HEK293 (cell line): Measurements from ENCODE around the gene SARS1.
A peak's percentile ranks its signal among the peaks of the same experiment; 100 is the strongest.

Experiments
- CTCF ChIA-PET: fragments of 350-600 bp; formaldehyde crosslinking; extraction: SDS; loops from one replicate; lab custom pipeline; 2021; ENCODE audit warnings: antibody characterized with exemption; lab: Yijun Ruan, JAX
- POLR2A ChIA-PET: fragments of 300-600 bp; formaldehyde crosslinking; extraction: SDS; loops from one replicate; lab custom pipeline; 2020; ENCODE audit warnings: antibody characterized with exemption, inconsistent platforms; lab: Yijun Ruan, JAX
- H3K27ac ChIP-seq: fragments of 200-500 bp; sonication (Bioruptor generic); 2 replicates; pipeline ENCODE4 v1.5.1; 2014; ENCODE audit warnings: low read depth, low read length, control low read depth, inconsistent platforms; ENCODE audit errors: extremely low read depth
- H3K36me3 ChIP-seq, 2 experiments: fragments of 200-500 bp in 1 of 2; sonication (Bioruptor generic) in 1 of 2; 1 replicate in 1 of 2; 2 replicates in 1 of 2; pipeline ENCODE4 v1.5.1; 2014 to 2017; ENCODE audit warnings: inconsistent platforms in 2 of 2, low read length in 2 of 2; ENCODE audit not compliant: control insufficient read depth in 2 of 2, insufficient read depth in 1 of 2
- H3K4me1 ChIP-seq: fragments of 200-500 bp; sonication (Bioruptor generic); 2 replicates; pipeline ENCODE4 v1.5.1; 2014; ENCODE audit warnings: mild to moderate bottlenecking, low read length, inconsistent platforms; ENCODE audit not compliant: control insufficient read depth, insufficient read depth
- H3K4me3 ChIP-seq: 2 replicates; pipeline ENCODE4 v1.5.1; 2011; ENCODE audit warnings: low read depth, mild to moderate bottlenecking, control low read depth, low read length, moderate library complexity
- H3K9me3 ChIP-seq: fragments of 200-500 bp; sonication (Bioruptor generic); 2 replicates; pipeline ENCODE4 v1.5.1; 2014; ENCODE audit warnings: low read depth, low read length, inconsistent platforms; ENCODE audit not compliant: control insufficient read depth, insufficient read depth
- BCL11B ChIP-seq: fragments of 450-650 bp; formaldehyde crosslinking; IDR thresholded peaks from 2 replicates; pipeline ENCODE4 v1.5.1; 2016; ENCODE audit warnings: low read depth, missing biosample characterization, missing genetic modification characterization
- EGR2 ChIP-seq: fragments of 450-650 bp; formaldehyde crosslinking; IDR thresholded peaks from 2 replicates; pipeline ENCODE4 v1.5.1; 2016; ENCODE audit warnings: low read depth, missing biosample characterization, missing genetic modification characterization
- HIC1 ChIP-seq: fragments of 450-650 bp; formaldehyde crosslinking; IDR thresholded peaks from 2 replicates; pipeline ENCODE4 v1.5.1; 2016; ENCODE audit warnings: missing biosample characterization, missing genetic modification characterization
- KLF17 ChIP-seq: fragments of 450-650 bp; formaldehyde crosslinking; IDR thresholded peaks from 2 replicates; pipeline ENCODE4 v1.5.1; 2016; ENCODE audit warnings: missing biosample characterization, missing genetic modification characterization
- REST ChIP-seq: fragments of 450-650 bp; formaldehyde crosslinking; IDR thresholded peaks from 2 replicates; pipeline ENCODE4 v1.5.1; 2016; ENCODE audit warnings: missing biosample characterization, missing genetic modification characterization
- YY1 ChIP-seq: fragments of 450-650 bp; formaldehyde crosslinking; IDR thresholded peaks from 2 replicates; pipeline ENCODE4 v1.5.1; 2018; ENCODE audit warnings: missing biosample characterization, missing genetic modification characterization
- ZFHX2 ChIP-seq: fragments of 450-650 bp; formaldehyde crosslinking; conservative IDR thresholded peaks from 2 replicates; pipeline ENCODE4 v1.5.1; 2016; ENCODE audit warnings: missing biosample characterization, missing genetic modification characterization
- ZNF221 ChIP-seq: fragments of 450-650 bp; formaldehyde crosslinking; IDR thresholded peaks from 2 replicates; pipeline ENCODE4 v1.5.1; 2017; ENCODE audit warnings: missing biosample characterization, missing genetic modification characterization, borderline replicate concordance
- ZNF362 ChIP-seq: fragments of 450-650 bp; formaldehyde crosslinking; IDR thresholded peaks from 2 replicates; pipeline ENCODE4 v1.5.1; 2016; ENCODE audit warnings: missing biosample characterization, missing genetic modification characterization
- ZNF366 ChIP-seq: fragments of 450-650 bp; formaldehyde crosslinking; conservative IDR thresholded peaks from 2 replicates; pipeline ENCODE4 v1.5.1; 2016; ENCODE audit warnings: missing biosample characterization, missing genetic modification characterization
- ZNF449 ChIP-seq: fragments of 450-650 bp; formaldehyde crosslinking; IDR thresholded peaks from 2 replicates; pipeline ENCODE4 v1.5.1; 2017; ENCODE audit warnings: missing biosample characterization, mild to moderate bottlenecking, missing genetic modification characterization, moderate library complexity
- ZNF658 ChIP-seq: fragments of 450-650 bp; formaldehyde crosslinking; IDR thresholded peaks from 2 replicates; pipeline ENCODE4; 2016; ENCODE audit warnings: missing biosample characterization, missing genetic modification characterization

SARS1 gene

GRCh38 chr1:109243860-109244552 is 30.3 kb downstream of the SARS1 start:
- Histone ChIP-seq H3K4me1 (no peaks in the 10 kb centered on the region), H3K4me3 (no peak overlapping the region), H3K27ac (no peak overlapping the region), H3K9me3 (no peaks in the 10 kb centered on the region), H3K36me3 (peaks cover 0 to 12% of the 10 kb centered on the region in 2 experiments; a peak in 1 of 3 replicates)
- peak; percentile 35; the same call in 1 of the 2 replicates for TF ChIP-seq ZNF366 (tag by site-specific recombination)
- peak; percentile 51; the same call in 1 of the 2 replicates for TF ChIP-seq REST
- TF ChIP-seq ZNF362: no peak
- ChIA-PET POLR2A (interaction anchor here (1.0 kb wide), 1 partner anchor 9 kb away, joined by 4 read pairs; no protein-coding TSS in a partner anchor), CTCF (interaction anchor here (1.1 to 1.2 kb wide), 2 partner anchors 12 to 247 kb away, joined by 3 read pairs; no protein-coding TSS in a partner anchor)

- H3K27ac ChIP-seq: no peak overlapping the region
- no peaks in the 10 kb centered on the region for H3K4me1 ChIP-seq
- CTCF ChIA-PET: interaction anchor here (0.7 to 1.4 kb wide), 2 partner anchors 18 to 32 kb away, joined by 3 read pairs; partner anchors contain the start of gene SARS1
- no peak overlapping the region for H3K4me3 ChIP-seq
- no peak for TF ChIP-seq BCL11B (tag by site-specific recombination)
- TF ChIP-seq ZNF658: no peak
- no peak for TF ChIP-seq ZNF221 (tag by site-specific recombination)
- H3K36me3 ChIP-seq: peaks cover 0 to 6% of the 10 kb centered on the region in 2 experiments; a peak in 1 of 3 replicates
- H3K9me3 ChIP-seq: no peaks in the 10 kb centered on the region
- POLR2A ChIA-PET: no interaction called here
These were observed 32.4 kb downstream of the SARS1 start for GRCh38 chr1:109246141-109246551.

- Histone ChIP-seq H3K4me1 (no peaks in the 10 kb centered on the region), H3K9me3 (no peaks in the 10 kb centered on the region), H3K36me3 (peaks cover 0 to 21% of the 10 kb centered on the region in 2 experiments; a peak in 1 of 3 replicates), H3K4me3 (no peak overlapping the region), H3K27ac (no peak overlapping the region)
- POLR2A ChIA-PET: interaction anchor here (1.1 to 2.7 kb wide), 2 partner anchors 35 to 150 kb away, joined by 3 to 12 read pairs; partner anchors contain the start of genes PSRC1 and SORT1
- CTCF ChIA-PET: interaction anchor here (0.9 to 1.6 kb wide), 3 partner anchors 9 to 150 kb away, joined by 3 to 11 read pairs (median 3); partner anchors contain the start of gene SORT1
- TF ChIP-seq EGR2 (tag by site-specific recombination) (peak; percentile 19; the same call in 1 of the 2 replicates), ZFHX2 (tag by site-specific recombination) (peak; percentile 52), KLF17 (tag by site-specific recombination) (no peak), ZNF449 (no peak), REST (no peak), YY1 (tag by site-specific recombination) (no peak), HIC1 (tag by site-specific recombination) (no peak)
These were observed 34.0 kb downstream of the SARS1 start for GRCh38 chr1:109247401-109248365.
